UCSD-AML1 (cell line): ENCODE measurements around the gene DOCK6.

Experiments
- DNase-seq: peaks from one replicate; lab custom pipeline; 2025; ENCODE audit not compliant: unreplicated experiment; lab: John Stamatoyannopoulos, UW

The DOCK6 gene

GRCh38 chr19:11151181-11151580, 111.1 kb downstream of the DOCK6 start:
- no peak for DNase-seq
